Panc1 (cell line): ENCODE results near the gene CTR9. TPM values are rescaled to one million over a fixed set of nuclear protein-coding genes. Genes with fewer than 3 reads are reported as not detected.

Experiments used
- ATAC-seq: fragments of 200-7000 bp; cut with Tn5 transposase; 2 replicates; pipeline ENCODE4 v1.9.1; 2020; ENCODE audit warnings: mild to moderate bottlenecking, moderate library complexity
- BruUV-seq: library from RNA; stranded (reverse); fragments of 400-500 nt; replicated peaks from 2 replicates; lab custom pipeline; 2021; lab: Mats Ljungman, UMichigan
- CTCF ChIA-PET: fragments of 300-600 bp; sonication (Branson Sonifier 250); formaldehyde crosslinking; loops from one replicate; lab custom pipeline; 2022; ENCODE audit warnings: antibody characterized with exemption; lab: Charles Lee
- POLR2A ChIA-PET: fragments of 300-600 bp; sonication (Branson Sonifier 250); formaldehyde crosslinking; loops from one replicate; lab custom pipeline; 2022; ENCODE audit warnings: antibody characterized with exemption; lab: Charles Lee
- DNase-seq: peaks from one replicate; pipeline ENCODE4 v3.0.0-alpha.2; 2010; ENCODE audit warnings: low read depth, low spot score
- H3K27ac ChIP-seq: 2 replicates; pipeline ENCODE4 v1.5.1; 2011; ENCODE audit warnings: mild to moderate bottlenecking, low read length, inconsistent platforms
- H3K27me3 ChIP-seq: fragments of 200-500 bp; sonication (Bioruptor generic); 2 replicates; pipeline ENCODE4 v1.6.0; 2014; ENCODE audit warnings: low read length, inconsistent platforms; ENCODE audit not compliant: control insufficient read depth, insufficient read depth
- H3K36me3 ChIP-seq: fragments of 200-500 bp; sonication (Bioruptor generic); 2 replicates; pipeline ENCODE4 v1.5.1; 2014; ENCODE audit warnings: inconsistent platforms, mild to moderate bottlenecking, low read length, moderate library complexity; ENCODE audit not compliant: control insufficient read depth, insufficient read depth
- H3K4me1 ChIP-seq: 2 replicates; pipeline ENCODE4 v1.5.1; 2011; ENCODE audit warnings: inconsistent platforms, mild to moderate bottlenecking, low read length, moderate library complexity; ENCODE audit not compliant: control insufficient read depth, insufficient read depth
- H3K4me3 ChIP-seq, 2 experiments: 2 replicates each; pipeline ENCODE4 v1.5.1; 2011 to 2012; ENCODE audit warnings: low read depth in 2 of 2, low read length in 2 of 2, mild to moderate bottlenecking in 2 of 2, inconsistent platforms in 1 of 2, moderate library complexity in 1 of 2
- H3K9me3 ChIP-seq: fragments of 200-500 bp; sonication (Bioruptor generic); 2 replicates; pipeline ENCODE4 v1.5.1; 2014; ENCODE audit warnings: low read depth, mild to moderate bottlenecking, inconsistent platforms, low read length, moderate library complexity; ENCODE audit not compliant: control insufficient read depth, insufficient read depth
- POLR2AphosphoS5 ChIP-seq: IDR thresholded peaks from 2 replicates; pipeline ENCODE4 v1.6.1; 2012; ENCODE audit warnings: mild to moderate bottlenecking, low read depth, low read length, moderate library complexity
- SIN3A ChIP-seq: IDR thresholded peaks from 2 replicates; pipeline ENCODE4 v1.6.1; 2012; ENCODE audit warnings: low read depth, mild to moderate bottlenecking, low read length, moderate library complexity, borderline replicate concordance; ENCODE audit not compliant: insufficient read depth
- TCF7L2 ChIP-seq: IDR thresholded peaks from 2 replicates; pipeline ENCODE4 v1.6.1; 2011; ENCODE audit warnings: mild to moderate bottlenecking, low read depth, low read length, inconsistent platforms
- in situ Hi-C: cut with HindIII; loops from 2 replicates; pipeline ENCODE4 v1.10.0; 2016; ENCODE audit warnings: low sequenced_read_pairs, low pct_unique_long_range_greater_than_20kb
- intact Hi-C: fragments of 100-400 bp; cut with micrococcal nuclease; formaldehyde crosslinking; loops from one replicate; pipeline ENCODE4 v1.10.0; 2022; ENCODE audit not compliant: unreplicated experiment
- total RNA-seq: library from RNA; stranded (reverse); gene quantifications from one replicate; pipeline ENCODE4 v1.2.1, GENCODE V29; 2021; ENCODE audit not compliant: unreplicated experiment
- TF ChIP-seq, protein P1 (sequence below): fragments of 450-650 bp; IDR thresholded peaks from 2 replicates; pipeline ENCODE4 v1.5.1; 2017; ENCODE audit warnings: mild to moderate bottlenecking
- TF ChIP-seq, protein P2 (sequence below), 2 experiments: IDR thresholded peaks; 2 replicates each; pipeline ENCODE4 v1.6.1; 2011 to 2012; ENCODE audit warnings: low read depth in 2 of 2, control low read depth in 1 of 2, low read length in 1 of 2, mild to moderate bottlenecking in 1 of 2, moderate library complexity in 1 of 2; ENCODE audit not compliant: insufficient read depth in 1 of 2

The CTR9 gene
- total RNA-seq, 1 experiment from 2014 or later = 60.1 TPM

DNA sequence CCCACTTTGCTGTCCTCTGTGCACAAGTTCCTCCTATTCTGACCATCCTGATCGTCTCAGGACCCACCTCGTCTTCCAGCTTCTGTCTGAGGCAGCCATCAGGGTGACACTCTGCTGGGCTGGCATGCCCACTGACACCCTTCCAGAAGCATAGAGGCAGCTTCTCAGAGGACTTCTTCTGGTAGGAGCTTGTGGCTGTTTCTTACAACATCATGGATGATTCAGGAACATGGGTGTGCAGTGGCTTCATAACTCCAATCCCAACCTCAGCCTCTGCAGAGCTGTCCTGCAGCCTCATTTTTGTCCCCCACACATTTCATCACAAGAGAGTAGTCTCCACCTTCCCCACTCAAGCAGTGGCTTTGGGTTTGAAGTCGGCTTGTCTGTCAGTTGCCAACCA, 20.9 kb upstream of the CTR9 start:
- no peak overlapping the region for H3K27ac ChIP-seq
- ChIA-PET CTCF (interaction anchor here (0.8 kb wide), 1 partner anchor 324 kb away, joined by 3 read pairs; no protein-coding TSS in a partner anchor), POLR2A (no interaction called here)
- ATAC-seq (no peak), DNase-seq (no peak)
- TF ChIP-seq, protein P1, sequence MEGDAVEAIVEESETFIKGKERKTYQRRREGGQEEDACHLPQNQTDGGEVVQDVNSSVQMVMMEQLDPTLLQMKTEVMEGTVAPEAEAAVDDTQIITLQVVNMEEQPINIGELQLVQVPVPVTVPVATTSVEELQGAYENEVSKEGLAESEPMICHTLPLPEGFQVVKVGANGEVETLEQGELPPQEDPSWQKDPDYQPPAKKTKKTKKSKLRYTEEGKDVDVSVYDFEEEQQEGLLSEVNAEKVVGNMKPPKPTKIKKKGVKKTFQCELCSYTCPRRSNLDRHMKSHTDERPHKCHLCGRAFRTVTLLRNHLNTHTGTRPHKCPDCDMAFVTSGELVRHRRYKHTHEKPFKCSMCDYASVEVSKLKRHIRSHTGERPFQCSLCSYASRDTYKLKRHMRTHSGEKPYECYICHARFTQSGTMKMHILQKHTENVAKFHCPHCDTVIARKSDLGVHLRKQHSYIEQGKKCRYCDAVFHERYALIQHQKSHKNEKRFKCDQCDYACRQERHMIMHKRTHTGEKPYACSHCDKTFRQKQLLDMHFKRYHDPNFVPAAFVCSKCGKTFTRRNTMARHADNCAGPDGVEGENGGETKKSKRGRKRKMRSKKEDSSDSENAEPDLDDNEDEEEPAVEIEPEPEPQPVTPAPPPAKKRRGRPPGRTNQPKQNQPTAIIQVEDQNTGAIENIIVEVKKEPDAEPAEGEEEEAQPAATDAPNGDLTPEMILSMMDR = no peak
- TF ChIP-seq TCF7L2 (no peak), POLR2AphosphoS5 (no peak), SIN3A (no peak)
- TF ChIP-seq, protein P2, sequence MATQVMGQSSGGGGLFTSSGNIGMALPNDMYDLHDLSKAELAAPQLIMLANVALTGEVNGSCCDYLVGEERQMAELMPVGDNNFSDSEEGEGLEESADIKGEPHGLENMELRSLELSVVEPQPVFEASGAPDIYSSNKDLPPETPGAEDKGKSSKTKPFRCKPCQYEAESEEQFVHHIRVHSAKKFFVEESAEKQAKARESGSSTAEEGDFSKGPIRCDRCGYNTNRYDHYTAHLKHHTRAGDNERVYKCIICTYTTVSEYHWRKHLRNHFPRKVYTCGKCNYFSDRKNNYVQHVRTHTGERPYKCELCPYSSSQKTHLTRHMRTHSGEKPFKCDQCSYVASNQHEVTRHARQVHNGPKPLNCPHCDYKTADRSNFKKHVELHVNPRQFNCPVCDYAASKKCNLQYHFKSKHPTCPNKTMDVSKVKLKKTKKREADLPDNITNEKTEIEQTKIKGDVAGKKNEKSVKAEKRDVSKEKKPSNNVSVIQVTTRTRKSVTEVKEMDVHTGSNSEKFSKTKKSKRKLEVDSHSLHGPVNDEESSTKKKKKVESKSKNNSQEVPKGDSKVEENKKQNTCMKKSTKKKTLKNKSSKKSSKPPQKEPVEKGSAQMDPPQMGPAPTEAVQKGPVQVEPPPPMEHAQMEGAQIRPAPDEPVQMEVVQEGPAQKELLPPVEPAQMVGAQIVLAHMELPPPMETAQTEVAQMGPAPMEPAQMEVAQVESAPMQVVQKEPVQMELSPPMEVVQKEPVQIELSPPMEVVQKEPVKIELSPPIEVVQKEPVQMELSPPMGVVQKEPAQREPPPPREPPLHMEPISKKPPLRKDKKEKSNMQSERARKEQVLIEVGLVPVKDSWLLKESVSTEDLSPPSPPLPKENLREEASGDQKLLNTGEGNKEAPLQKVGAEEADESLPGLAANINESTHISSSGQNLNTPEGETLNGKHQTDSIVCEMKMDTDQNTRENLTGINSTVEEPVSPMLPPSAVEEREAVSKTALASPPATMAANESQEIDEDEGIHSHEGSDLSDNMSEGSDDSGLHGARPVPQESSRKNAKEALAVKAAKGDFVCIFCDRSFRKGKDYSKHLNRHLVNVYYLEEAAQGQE (IDR thresholded peaks at IDR 0.05; ENCODE audit: insufficient read depth in 1 of 2, low read depth in 2 of 2, low read length in 1 of 2) = no peak
- in situ Hi-C loops (no loop called here), intact Hi-C loops (no loop called here)
- H3K36me3 ChIP-seq = no peaks in the 10 kb centered on the region
- no TSS peak for BruUV-seq
- H3K4me3 ChIP-seq = no peak overlapping the region
- no peaks in the 10 kb centered on the region for H3K9me3 ChIP-seq
- 0 out of 2 replicates have a peak, but pooled peaks cover under 1% of the 10 kb centered on the region for H3K4me1 ChIP-seq
- H3K27me3 ChIP-seq = no peaks in the 10 kb centered on the region

DNA sequence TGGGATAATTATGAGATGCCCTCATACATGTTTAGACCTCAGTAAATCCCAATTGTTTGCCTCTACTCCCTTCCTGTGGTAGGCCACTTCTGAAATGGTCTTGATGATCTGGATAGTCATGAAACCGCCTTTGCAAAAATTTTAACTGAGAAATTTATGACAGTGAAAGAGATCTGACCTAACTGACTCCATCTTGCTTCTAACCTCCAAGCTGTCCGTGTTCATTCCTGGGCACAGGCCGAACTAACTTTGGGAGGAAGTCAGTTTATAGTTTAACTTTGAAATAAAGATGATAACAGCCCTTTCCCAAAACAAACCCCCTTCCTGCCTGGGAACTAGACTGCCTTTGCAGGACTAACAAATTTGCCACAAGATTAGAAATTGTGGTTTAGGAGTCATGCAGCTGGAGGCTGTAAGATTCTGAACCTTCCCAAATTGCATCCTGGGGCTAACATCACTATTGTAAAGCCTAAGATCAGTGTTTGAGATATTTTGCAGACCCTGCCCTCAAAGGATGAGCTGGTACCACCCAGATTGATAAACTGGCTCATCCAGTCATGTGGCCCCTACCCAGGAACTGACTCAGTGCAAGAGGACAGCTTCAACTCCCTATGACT, 19.9 kb upstream of the CTR9 start:
- no peaks in the 10 kb centered on the region for H3K27me3 ChIP-seq
- POLR2A ChIA-PET = no interaction called here
- ATAC-seq (no peak), DNase-seq (no peak)
- no peaks in the 10 kb centered on the region for H3K9me3 ChIP-seq
- H3K27ac ChIP-seq = no peak overlapping the region
- intact Hi-C loops (no loop called here), in situ Hi-C loops (no loop called here)
- no peaks in the 10 kb centered on the region for H3K36me3 ChIP-seq
- CTCF ChIA-PET = no interaction called here
- BruUV-seq = no TSS peak
- H3K4me3 ChIP-seq = no peak overlapping the region
- H3K4me1 ChIP-seq = peaks cover 8% of the 10 kb centered on the region
- TF ChIP-seq POLR2AphosphoS5 (no peak), SIN3A (no peak), TCF7L2 (no peak)
- TF ChIP-seq, protein P1 = no peak
- TF ChIP-seq, protein P2 (IDR thresholded peaks at IDR 0.05; ENCODE audit: insufficient read depth in 1 of 2, low read depth in 2 of 2, low read length in 1 of 2) = no peak
